HG02610 (cell line): Measurements from ENCODE around the gene MAP3K2.
A peak's percentile ranks its signal among the peaks of the same experiment; 100 is the strongest.

Experiments
- ATAC-seq: cut with Tn5 transposase; IDR thresholded peaks from one replicate; pipeline ENCODE4 v1.9.1; 2021; ENCODE audit warnings: mild to moderate bottlenecking, moderate library complexity; ENCODE audit not compliant: unreplicated experiment

The MAP3K2 gene, protein sequence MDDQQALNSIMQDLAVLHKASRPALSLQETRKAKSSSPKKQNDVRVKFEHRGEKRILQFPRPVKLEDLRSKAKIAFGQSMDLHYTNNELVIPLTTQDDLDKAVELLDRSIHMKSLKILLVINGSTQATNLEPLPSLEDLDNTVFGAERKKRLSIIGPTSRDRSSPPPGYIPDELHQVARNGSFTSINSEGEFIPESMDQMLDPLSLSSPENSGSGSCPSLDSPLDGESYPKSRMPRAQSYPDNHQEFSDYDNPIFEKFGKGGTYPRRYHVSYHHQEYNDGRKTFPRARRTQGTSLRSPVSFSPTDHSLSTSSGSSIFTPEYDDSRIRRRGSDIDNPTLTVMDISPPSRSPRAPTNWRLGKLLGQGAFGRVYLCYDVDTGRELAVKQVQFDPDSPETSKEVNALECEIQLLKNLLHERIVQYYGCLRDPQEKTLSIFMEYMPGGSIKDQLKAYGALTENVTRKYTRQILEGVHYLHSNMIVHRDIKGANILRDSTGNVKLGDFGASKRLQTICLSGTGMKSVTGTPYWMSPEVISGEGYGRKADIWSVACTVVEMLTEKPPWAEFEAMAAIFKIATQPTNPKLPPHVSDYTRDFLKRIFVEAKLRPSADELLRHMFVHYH

DNA sequence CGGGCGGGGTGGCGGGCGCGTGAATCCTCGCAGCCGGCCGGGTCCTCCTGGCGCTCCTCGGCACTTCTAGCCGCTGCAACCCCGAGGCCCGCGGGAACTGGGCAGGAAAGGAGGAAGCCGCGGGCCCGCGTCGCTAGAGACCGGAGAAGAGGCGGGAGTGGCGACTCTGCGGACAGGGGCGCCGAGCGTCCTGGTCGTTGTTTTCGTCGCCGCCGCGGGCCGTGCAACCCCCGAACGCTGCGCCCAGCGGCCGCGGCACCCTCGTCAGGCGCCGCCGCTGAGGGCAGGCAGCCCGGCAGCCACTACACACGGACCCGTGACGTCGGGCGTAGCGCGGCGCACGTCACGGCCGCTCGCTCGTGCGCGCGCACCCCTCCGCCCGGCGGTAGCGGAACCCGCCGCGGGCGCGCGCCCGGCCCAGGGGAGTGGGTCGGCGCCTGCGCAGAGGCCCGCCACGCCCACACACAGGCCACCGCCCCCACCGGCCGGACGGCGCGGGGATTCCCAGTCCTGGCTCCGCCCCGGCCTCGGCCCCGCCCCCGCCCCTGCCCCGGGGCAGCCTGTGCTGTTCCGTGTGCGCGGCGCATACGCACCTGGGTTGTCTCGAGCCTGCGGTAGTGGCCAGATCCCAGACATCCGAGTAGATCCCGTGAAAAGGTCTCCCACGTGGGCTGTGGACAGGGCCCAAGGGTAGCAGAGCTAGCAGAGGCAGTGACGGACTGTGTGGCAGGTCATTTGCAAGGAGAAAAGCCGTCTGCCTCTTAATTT is at the start of gene MAP3K2:
Gene MAP3K2 (minus strand): TSS at position 321 of the 768 bp plus-strand sequence. CDS start 44,846 bp downstream, outside the sequence.
- ATAC-seq: peak; percentile 76

DNA sequence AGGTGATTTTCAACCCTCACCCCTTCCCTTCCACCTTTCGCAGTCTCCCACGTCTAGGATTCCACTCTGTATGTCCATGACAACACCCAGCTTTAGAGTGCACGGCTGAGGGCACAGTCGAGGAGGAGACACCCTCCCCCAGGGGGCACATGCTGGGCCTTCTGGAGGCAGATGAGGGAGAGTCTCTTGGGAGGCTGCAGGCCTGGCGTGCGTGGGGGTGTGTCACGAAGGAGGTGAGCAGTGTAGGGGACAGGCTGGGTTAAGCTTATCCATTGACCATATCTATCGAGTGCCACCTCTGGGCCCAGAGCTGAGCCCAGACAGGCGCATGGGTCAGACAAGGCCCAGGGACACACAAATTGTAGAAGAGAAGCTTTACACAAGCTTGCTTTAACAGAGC is 49.3 kb upstream of the MAP3K2 start:
- ATAC-seq: no peak

DNA sequence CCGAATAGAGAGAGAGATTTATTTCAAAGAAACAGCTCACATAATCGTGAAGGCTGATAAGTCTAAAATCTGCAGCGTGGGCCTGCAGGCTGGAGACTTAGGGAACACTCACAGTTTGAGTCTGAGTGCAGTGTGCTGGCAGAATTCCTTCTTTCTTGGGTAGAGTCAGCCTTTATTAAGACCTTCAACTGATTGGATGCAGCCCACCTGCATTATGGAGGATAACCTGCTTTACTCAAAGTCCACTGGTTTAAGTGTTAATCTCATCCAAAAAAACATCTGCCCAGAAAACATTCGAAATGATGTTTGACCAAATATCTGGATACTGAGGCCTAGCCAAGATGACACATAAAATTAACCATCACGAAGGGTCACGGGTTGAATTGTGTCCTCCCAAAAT is 46.7 kb upstream of the MAP3K2 start:
- no peak for ATAC-seq

DNA sequence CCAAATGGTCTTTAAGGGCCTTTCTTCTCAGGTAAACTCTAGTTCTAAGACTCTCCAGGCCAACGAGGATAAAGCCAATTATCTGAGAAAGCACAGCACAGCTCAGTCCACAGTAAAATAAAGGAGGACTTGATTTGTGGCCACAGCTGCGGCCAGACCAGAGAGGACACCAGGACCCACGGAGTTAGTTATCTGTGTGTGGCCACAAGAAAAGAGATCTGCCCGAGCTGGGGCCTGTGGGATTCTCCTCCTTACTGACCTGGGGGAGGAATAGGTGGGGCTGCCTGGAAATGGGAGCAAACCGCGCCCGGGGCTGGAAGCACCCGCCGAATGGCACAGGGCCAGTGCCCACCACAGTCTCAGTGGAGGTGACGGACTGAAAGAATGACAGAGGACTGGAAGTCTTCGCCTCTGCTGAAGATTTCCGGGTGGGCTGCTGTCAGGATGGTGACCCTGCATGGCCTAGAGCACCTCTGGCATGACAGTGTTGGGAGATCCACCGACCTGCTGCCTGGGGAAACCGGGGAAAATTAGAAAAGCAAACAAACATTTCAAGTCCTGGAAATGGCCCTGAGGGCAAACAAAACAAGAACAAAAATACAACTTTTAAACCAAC is 43.7 kb upstream of the MAP3K2 start:
- no peak for ATAC-seq

DNA sequence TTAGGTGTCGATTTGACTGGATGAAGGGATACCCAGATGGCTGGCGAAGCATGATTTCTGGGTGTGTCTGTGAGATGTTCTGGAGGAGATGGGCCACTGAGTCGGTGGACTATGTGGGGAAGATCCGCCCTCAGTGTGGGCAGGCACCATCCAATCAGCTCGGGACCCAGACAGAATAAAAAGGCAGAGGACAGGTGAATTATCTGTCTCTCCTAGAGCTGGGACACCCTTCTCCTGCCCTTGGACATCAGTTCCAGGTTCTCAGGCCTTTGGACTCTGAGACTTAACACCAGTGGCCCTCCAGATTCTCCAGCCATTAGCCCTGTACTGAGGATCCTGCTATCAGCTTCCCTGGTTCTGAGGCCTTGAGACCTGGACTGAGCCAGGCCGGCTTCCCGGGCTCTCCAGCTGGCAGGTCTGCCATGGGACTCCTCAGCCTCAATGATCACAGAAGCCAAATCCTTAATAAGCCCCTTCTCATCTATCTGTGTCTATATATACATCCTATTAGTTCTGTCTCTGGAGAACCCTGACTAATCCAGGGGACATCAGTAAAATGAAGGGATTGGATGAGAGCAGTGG is 42.2 kb upstream of the MAP3K2 start:
- ATAC-seq: no peak

DNA sequence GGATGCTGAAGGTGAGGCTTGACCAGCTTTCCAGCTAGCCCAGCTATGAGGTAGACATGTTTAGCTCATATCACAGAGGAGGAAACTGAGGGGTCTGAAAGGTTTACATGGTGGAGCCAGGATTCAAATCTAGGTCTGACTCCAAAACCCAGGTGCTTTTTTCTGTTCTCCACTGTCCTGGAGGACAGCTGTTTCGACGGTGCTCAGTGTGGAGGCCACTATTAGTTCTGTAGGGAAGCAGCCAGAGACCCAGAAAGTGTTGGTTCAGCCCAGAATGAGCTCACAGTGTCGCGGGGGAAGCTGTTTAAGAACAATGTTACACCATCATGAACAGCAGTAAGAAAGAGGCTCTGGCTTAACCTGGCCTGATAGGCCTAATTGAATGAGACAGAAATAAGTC is 41.5 kb upstream of the MAP3K2 start:
- ATAC-seq: no peak

DNA sequence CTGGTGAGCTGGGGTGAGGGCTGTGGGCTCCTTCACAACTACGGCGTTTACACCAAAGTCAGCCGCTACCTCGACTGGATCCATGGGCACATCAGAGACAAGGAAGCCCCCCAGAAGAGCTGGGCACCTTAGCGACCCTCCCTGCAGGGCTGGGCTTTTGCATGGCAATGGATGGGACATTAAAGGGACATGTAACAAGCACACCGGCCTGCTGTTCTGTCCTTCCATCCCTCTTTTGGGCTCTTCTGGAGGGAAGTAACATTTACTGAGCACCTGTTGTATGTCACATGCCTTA is 41.0 kb upstream of the MAP3K2 start:
- ATAC-seq: no peak

DNA sequence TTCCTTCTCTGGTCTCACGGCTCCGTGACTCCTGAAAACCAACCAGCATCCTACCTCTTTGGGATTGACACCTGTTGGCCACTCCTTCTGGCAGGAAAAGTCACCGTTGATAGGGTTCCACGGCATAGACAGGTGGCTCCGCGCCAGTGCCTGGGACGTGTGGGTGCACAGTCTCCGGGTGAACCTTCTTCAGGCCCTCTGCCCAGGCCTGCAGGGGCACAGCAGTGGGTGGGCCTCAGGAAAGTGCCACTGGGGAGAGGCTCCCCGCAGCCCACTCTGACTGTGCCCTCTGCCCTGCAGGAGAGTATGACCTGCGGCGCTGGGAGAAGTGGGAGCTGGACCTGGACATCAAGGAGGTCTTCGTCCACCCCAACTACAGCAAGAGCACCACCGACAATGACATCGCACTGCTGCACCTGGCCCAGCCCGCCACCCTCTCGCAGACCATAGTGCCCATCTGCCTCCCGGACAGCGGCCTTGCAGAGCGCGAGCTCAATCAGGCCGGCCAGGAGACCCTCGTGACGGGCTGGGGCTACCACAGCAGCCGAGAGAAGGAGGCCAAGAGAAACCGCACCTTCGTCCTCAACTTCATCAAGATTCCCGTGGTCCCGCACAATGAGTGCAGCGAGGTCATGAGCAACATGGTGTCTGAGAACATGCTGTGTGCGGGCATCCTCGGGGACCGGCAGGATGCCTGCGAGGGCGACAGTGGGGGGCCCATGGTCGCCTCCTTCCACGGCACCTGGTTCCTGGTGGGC is 40.5 kb upstream of the MAP3K2 start:
- no peak for ATAC-seq

DNA sequence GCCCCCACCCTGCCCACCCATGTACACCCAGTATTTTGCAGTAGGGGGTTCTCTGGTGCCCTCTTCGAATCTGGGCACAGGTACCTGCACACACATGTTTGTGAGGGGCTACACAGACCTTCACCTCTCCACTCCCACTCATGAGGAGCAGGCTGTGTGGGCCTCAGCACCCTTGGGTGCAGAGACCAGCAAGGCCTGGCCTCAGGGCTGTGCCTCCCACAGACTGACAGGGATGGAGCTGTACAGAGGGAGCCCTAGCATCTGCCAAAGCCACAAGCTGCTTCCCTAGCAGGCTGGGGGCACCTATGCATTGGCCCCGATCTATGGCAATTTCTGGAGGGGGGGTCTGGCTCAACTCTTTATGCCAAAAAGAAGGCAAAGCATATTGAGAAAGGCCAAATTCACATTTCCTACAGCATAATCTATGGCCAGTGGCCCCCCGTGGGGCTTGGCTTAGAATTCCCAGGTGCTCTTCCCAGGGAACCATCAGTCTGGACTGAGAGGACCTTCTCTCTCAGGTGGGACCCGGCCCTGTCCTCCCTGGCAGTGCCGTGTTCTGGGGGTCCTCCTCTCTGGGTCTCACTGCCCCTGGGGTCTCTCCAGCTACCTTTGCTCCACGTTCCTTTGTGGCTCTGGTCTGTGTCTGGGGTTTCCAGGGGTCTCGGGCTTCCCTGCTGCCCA is 39.7 kb upstream of the MAP3K2 start:
- ATAC-seq: no peak

DNA sequence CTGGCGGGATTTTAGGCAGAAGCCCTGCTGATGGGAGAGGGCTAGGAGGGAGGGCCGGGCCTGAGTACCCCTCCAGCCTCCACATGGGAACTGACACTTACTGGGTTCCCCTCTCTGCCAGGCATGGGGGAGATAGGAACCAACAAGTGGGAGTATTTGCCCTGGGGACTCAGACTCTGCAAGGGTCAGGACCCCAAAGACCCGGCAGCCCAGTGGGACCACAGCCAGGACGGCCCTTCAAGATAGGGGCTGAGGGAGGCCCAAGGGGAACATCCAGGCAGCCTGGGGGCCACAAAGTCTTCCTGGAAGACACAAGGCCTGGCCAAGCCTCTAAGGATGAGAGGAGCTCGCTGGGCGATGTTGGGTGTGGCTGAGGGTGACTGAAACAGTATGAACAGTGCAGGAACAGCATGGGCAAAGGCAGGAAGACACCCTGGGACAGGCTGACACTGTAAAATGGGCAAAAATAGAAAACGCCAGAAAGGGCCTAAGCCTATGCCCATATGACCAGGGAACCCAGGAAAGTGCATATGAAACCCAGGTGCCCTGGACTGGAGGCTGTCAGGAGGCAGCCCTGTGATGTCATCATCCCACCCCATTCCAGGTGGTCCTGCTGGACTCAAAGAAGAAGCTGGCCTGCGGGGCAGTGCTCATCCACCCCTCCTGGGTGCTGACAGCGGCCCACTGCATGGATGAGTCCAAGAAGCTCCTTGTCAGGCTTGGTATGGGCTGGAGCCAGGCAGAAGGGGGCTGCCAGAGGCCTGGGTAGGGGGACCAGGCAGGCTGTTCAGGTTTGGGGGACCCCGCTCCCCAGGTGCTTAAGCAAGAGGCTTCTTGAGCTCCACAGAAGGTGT is 39.0 kb upstream of the MAP3K2 start:
- no peak for ATAC-seq

DNA sequence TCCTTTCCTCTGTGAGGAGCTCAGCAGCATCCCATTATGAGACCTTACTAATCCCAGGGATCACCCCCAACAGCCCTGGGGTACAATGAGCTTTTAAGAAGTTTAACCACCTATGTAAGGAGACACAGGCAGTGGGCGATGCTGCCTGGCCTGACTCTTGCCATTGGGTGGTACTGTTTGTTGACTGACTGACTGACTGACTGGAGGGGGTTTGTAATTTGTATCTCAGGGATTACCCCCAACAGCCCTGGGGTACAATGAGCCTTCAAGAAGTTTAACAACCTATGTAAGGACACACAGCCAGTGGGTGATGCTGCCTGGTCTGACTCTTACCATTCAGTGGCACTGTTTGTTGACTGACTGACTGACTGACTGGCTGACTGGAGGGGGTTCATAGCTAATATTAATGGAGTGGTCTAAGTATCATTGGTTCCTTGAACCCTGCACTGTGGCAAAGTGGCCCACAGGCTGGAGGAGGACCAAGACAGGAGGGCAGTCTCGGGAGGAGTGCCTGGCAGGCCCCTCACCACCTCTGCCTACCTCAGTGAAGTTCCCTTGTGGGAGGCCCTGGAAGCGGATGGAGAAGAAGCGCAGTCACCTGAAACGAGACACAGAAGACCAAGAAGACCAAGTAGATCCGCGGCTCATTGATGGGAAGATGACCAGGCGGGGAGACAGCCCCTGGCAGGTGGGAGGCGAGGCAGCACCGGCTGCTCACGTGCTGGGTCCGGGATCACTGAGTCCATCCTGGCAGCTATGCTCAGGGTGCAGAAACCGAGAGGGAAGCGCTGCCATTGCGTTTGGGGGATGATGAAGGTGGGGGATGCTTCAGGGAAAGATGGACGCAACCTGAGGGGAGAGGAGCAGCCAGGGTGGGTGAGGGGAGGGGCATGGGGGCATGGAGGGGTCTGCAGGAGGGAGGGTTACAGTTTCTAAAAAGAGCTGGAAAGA is 38.0 kb upstream of the MAP3K2 start:
- no peak for ATAC-seq

DNA sequence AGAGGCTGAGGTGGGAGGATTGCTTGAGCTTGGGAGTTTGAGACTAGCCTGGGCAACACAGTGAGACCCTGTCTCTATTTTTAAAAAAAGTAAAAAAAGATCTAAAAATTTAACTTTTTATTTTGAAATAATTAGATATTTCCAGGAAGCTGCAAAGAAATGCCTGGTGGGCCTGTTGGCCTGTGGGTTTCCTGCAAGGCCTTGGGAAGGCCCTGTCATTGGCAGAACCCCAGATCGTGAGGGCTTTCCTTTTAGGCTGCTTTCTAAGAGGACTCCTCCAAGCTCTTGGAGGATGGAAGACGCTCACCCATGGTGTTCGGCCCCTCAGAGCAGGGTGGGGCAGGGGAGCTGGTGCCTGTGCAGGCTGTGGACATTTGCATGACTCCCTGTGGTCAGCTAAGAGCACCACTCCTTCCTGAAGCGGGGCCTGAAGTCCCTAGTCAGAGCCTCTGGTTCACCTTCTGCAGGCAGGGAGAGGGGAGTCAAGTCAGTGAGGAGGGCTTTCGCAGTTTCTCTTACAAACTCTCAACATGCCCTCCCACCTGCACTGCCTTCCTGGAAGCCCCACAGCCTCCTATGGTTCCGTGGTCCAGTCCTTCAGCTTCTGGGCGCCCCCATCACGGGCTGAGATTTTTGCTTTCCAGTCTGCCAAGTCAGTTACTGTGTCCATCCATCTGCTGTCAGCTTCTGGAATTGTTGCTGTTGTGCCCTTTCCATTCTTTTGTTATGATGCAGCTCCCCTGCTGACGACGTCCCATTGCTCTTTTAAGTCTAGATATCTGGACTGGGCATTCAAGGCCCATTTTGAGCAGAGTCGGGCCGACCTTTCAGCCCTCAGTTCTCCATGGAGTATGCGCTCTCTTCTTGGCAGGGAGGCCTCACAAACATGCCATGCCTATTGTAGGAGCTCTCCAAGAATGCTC is 37.1 kb upstream of the MAP3K2 start:
- no peak for ATAC-seq

DNA sequence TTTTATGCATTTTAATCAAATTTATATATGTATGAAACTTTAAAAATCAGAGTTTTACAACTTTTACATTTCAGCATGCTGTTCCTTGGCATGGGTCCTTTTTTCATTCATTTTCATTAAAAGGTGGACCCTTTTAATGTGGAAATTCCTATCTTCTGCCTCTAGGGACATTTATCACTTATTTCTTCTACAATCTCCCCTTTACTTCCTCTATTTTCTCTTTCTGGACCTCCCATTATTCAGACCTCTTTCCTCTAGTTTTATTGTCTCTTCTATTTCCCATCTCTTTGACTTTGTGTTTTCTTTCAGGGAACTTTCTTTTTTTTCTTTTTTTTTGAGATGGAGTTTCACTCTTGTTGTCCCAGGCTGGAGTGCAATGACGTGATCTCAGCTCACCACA is 36.1 kb upstream of the MAP3K2 start:
- ATAC-seq: no peak

DNA sequence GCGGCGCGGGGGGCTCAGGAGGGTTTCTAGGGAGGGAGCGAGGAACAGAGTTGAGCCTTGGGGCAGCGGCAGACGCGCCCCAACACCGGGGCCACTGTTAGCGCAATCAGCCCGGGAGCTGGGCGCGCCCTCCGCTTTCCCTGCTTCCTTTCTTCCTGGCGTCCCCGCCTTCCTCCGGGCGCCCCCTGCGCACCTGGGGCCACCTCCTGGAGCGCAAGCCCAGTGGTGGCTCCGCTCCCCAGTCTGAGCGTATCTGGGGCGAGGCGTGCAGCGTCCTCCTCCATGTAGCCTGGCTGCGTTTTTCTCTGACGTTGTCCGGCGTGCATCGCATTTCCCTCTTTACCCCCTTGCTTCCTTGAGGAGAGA is 35.7 kb upstream of the MAP3K2 start:
- ATAC-seq: peak; percentile 34

DNA sequence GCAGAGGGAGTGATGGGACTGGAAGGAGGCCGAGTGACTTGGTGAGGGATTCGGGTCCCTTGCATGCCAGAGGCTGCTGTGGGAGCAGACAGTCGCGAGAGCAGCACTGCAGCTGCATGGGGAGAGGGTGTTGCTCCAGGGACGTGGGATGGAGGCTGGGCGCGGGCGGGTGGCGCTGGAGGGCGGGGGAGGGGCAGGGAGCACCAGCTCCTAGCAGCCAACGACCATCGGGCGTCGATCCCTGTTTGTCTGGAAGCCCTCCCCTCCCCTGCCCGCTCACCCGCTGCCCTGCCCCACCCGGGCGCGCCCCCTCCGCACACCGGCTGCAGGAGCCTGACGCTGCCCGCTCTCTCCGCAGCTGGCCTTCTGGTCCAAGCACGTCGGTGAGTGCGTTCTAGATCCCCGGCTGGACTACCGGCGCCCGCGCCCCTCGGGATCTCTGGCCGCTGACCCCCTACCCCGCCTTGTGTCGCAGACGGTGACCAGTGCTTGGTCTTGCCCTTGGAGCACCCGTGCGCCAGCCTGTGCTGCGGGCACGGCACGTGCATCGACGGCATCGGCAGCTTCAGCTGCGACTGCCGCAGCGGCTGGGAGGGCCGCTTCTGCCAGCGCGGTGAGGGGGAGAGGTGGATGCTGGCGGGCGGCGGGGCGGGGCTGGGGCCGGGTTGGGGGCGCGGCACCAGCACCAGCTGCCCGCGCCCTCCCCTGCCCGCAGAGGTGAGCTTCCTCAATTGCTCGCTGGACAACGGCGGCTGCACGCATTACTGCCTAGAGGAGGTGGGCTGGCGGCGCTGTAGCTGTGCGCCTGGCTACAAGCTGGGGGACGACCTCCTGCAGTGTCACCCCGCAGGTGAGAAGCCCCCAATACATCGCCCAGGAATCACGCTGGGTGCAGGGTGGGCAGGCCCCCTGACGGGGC is 35.0 kb upstream of the MAP3K2 start:
- peak; percentile 32 for ATAC-seq
